Measurements from ENCODE around the gene C1orf185. TPM values are rescaled to one million over a fixed set of nuclear protein-coding genes. Genes with fewer than 3 reads are reported as not detected.
"Not testable (repeated sequence)": the region's sequence is repeated elsewhere in the genome, so short reads cannot be mapped to it uniquely, and the experiment has no call there.

The C1orf185 gene
- total RNA-seq, 2 experiments from 2014 or later: not detected

DNA sequence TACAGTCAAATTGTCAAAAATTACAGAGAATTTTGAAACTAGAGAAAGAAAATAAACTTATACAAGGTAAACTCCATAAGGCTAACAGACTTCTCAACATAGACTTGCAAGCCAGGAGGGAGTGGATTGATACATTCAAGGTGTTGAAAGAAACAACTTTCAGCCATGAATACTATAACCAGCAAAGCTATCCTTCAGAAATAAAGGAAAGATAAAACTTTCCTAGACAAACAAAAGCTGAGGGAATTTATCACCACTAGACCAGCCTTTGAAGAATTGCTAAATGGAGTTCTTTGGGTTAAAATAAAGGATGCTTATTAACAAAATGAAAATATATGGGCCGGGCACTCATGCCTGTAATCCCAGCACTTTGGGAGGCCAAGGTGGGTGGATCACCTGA lies 52.7 kb downstream of the C1orf185 start:
- Mint-ChIP-seq H3K27me3 (peaks cover 2% of the 10 kb centered on the region), H3K27ac (no peak overlapping the region), H3K9me3 (peaks cover 6% of the 10 kb centered on the region), H3K4me3 (no peak overlapping the region), H3K4me1 (ENCODE audit: low read depth) (peaks cover 7% of the 10 kb centered on the region), H3K36me3 (ENCODE audit: low read depth) (no peaks in the 10 kb centered on the region)
- ATAC-seq (no peak), DNase-seq (no peak)
- TF ChIP-seq, protein P1, sequence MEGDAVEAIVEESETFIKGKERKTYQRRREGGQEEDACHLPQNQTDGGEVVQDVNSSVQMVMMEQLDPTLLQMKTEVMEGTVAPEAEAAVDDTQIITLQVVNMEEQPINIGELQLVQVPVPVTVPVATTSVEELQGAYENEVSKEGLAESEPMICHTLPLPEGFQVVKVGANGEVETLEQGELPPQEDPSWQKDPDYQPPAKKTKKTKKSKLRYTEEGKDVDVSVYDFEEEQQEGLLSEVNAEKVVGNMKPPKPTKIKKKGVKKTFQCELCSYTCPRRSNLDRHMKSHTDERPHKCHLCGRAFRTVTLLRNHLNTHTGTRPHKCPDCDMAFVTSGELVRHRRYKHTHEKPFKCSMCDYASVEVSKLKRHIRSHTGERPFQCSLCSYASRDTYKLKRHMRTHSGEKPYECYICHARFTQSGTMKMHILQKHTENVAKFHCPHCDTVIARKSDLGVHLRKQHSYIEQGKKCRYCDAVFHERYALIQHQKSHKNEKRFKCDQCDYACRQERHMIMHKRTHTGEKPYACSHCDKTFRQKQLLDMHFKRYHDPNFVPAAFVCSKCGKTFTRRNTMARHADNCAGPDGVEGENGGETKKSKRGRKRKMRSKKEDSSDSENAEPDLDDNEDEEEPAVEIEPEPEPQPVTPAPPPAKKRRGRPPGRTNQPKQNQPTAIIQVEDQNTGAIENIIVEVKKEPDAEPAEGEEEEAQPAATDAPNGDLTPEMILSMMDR (IDR thresholded peaks at IDR 0.05): no peak
- ChIA-PET CTCF (no interaction called here), POLR2A (no interaction called here)
- intact Hi-C loops (cut with micrococcal nuclease): no loop called here

DNA sequence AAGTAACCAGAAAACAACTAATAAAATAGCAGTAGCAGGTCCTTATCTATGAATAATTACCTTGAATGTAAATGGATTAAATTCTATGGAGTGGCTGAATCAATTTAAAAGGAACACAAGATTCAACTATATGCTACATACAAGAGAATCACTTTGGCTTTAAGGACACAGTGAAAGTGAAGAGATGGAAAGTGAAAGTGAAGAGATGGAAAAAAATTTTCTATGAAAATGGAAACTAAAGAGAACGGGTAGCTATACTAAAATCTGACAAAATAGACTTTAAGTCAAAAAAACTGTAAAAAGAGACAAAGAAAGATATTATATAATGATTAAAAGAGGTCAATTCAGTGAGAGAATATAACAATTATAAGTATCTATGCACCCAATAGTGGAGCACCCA lies 54.7 kb downstream of the C1orf185 start:
- no peak overlapping the region for H3K27ac Mint-ChIP-seq
- ChIA-PET POLR2A (no interaction called here), CTCF (no interaction called here)
- H3K36me3 Mint-ChIP-seq (ENCODE audit: low read depth): no peaks in the 10 kb centered on the region
- no peak for ATAC-seq
- intact Hi-C loops (cut with micrococcal nuclease): no loop called here
- peaks cover 7% of the 10 kb centered on the region for H3K4me1 Mint-ChIP-seq (ENCODE audit: low read depth)
- H3K4me3 Mint-ChIP-seq: peak overlapping the region; percentile 10
- peaks cover 2% of the 10 kb centered on the region for H3K27me3 Mint-ChIP-seq
- peaks cover 6% of the 10 kb centered on the region for H3K9me3 Mint-ChIP-seq
- TF ChIP-seq, protein P1 (IDR thresholded peaks at IDR 0.05): no peak
- no peak for DNase-seq

DNA sequence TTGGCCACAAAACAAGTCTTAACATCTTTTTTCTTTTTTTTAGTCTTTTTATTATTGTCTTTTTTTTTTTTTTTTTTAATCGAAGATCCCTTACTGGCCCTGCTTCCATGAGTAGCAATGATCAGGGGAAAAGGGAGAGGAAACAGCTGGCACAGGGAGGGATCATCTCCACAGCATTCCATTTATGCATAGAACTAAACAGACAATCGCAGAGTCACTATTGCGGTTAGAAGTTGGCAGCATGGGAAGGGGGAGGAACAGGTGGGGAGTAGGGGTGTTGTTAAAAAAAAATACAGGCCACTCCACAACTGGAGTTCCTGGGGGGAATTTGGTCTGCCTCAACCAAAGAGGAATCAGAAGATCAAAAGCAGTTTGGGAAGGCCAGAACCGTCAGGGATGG lies 55.4 kb downstream of the C1orf185 start:
- H3K4me3 Mint-ChIP-seq: no peak overlapping the region
- H3K27me3 Mint-ChIP-seq: peaks cover 2% of the 10 kb centered on the region
- no peaks in the 10 kb centered on the region for H3K36me3 Mint-ChIP-seq (ENCODE audit: low read depth)
- ChIA-PET POLR2A (no interaction called here), CTCF (no interaction called here)
- peaks cover 7% of the 10 kb centered on the region for H3K4me1 Mint-ChIP-seq (ENCODE audit: low read depth)
- ATAC-seq (no peak), DNase-seq (no peak)
- TF ChIP-seq, protein P1 (IDR thresholded peaks at IDR 0.05): no peak
- H3K27ac Mint-ChIP-seq: no peak overlapping the region
- intact Hi-C loops (cut with micrococcal nuclease): no loop called here
- peaks cover 6% of the 10 kb centered on the region for H3K9me3 Mint-ChIP-seq

DNA sequence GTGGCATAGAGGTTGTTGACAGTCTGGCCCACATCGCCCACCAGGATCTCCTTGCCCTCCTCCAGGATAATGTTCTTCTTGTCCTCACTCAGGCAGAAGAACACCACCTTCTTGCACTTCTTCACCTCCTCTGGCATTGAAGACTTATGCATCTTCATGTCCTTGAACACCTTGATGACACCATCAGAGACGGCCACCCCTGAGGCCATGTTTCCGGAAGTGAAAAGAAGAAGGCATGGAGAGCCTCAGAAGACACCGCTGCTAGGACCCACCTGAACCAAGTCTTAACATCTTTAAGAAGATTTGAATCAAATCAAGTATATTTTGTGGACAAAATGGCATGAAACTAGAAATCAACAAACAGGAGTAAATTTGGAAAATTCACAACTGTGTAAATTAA lies 56.2 kb downstream of the C1orf185 start:
- Mint-ChIP-seq H3K27ac (no peak overlapping the region), H3K4me3 (no peak overlapping the region), H3K36me3 (ENCODE audit: low read depth) (no peaks in the 10 kb centered on the region), H3K4me1 (ENCODE audit: low read depth) (peaks cover 7% of the 10 kb centered on the region), H3K9me3 (peaks cover 6% of the 10 kb centered on the region), H3K27me3 (peaks cover 2% of the 10 kb centered on the region)
- TF ChIP-seq, protein P1 (IDR thresholded peaks at IDR 0.05): no peak
- ChIA-PET POLR2A (no interaction called here), CTCF (interaction anchor here (1.2 to 1.7 kb wide), 3 partner anchors 31 to 138 kb away, joined by 3 to 7 read pairs (median 4); no protein-coding TSS in a partner anchor)
- DNase-seq (no peak), ATAC-seq (no peak)
- intact Hi-C loops (cut with micrococcal nuclease): no loop called here

DNA sequence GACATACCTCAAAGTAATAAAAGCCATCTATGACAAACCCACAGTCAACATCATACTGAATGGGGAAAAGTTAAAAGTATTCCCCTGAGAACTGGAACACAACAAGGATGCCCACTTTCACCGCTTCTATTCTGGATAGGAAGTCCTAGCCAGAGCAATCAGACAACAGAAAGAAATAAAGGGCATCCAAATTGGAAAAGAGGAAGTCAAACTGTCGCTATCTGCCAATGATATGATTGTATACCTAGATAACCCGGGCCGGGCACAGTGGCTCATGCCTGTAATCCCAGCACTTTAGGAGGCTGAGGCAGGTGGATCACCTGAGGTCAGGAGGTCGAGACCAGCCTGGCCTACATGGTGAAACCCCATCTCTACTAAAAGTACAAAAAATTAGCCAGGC lies 60.5 kb downstream of the C1orf185 start:
- H3K9me3 Mint-ChIP-seq; H3K27me3 Mint-ChIP-seq; ATAC-seq; H3K4me3 Mint-ChIP-seq; H3K36me3 Mint-ChIP-seq (ENCODE audit: low read depth); intact Hi-C loops (cut with micrococcal nuclease); H3K4me1 Mint-ChIP-seq (ENCODE audit: low read depth); POLR2A ChIA-PET; DNase-seq; H3K27ac Mint-ChIP-seq: not testable (repeated sequence)
- CTCF ChIA-PET: interaction anchor here (0.6 to 1.2 kb wide), 3 partner anchors 14 to 388 kb away, joined by 3 to 6 read pairs (median 3); no protein-coding TSS in a partner anchor

DNA sequence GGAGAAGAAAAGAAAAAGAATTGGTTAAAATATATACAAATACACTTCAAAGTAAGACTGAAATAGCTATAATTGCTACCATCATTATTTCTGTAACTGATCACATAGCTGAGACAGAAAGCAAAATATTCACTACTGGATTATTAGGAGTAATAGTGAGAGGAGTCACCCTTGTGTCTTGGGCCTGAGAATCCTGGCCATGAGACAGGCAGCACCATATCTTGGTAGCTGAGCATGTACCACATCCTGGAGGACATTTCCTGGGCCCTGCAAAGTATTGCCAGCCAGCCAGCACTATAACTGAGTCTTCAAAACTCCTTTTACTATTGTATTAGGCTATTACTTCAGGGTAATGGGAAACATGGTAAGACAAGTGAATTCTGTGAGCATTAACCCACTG lies 63.5 kb downstream of the C1orf185 start:
- intact Hi-C loops (cut with micrococcal nuclease): no loop called here
- CTCF ChIA-PET: no interaction called here
- no peak overlapping the region for H3K27ac Mint-ChIP-seq
- TF ChIP-seq, protein P1 (IDR thresholded peaks at IDR 0.05): no peak
- POLR2A ChIA-PET: no interaction called here
- no peaks in the 10 kb centered on the region for H3K9me3 Mint-ChIP-seq
- no peaks in the 10 kb centered on the region for H3K36me3 Mint-ChIP-seq (ENCODE audit: low read depth)
- H3K4me3 Mint-ChIP-seq: no peak overlapping the region
- no peak for DNase-seq
- peaks cover 6% of the 10 kb centered on the region for H3K4me1 Mint-ChIP-seq (ENCODE audit: low read depth)
- no peak for ATAC-seq
- no peaks in the 10 kb centered on the region for H3K27me3 Mint-ChIP-seq

All from activated CD8-positive, alpha-beta T cell treated with anti-CD3 and anti-CD28 coated beads for 36 hours (primary cell).